ENCODE results near the gene CLN3.
A peak's percentile ranks its signal among the peaks of the same experiment; 100 is the strongest.
"Not testable (repeated sequence)": the region's sequence is repeated elsewhere in the genome, so short reads cannot be mapped to it uniquely, and the experiment has no call there.

The CLN3 gene

GRCh38 chr16:28491970-28492474 is at the start of gene CLN3:
Gene CLN3 (minus strand): TSS chr16:28492074. CDS start chr16:28491759, 315 bp downstream.
- DNase-seq, result peak; percentile 94

- no peak for DNase-seq
Measured at GRCh38 chr16:28540346-28540745, 48.5 kb upstream of the CLN3 start.

GRCh38 chr16:28538733-28539596 is 47.1 kb upstream of the CLN3 start, which contains the start of gene NUPR1:
Gene NUPR1 (minus strand): TSS chr16:28538974. CDS start chr16:28538907, 67 bp downstream.
- no peak for DNase-seq

GRCh38 chr16:28537964-28538732 is 46.3 kb upstream of the CLN3 start:
- no peak for DNase-seq

- DNase-seq, result peak; percentile 12
Measured at GRCh38 chr16:28537076-28537475, 45.2 kb upstream of the CLN3 start.

- DNase-seq, result no peak
Measured at GRCh38 chr16:28534542-28535373, 42.9 kb upstream of the CLN3 start.

- DNase-seq, result no peak
Measured at GRCh38 chr16:28532940-28533647, 41.2 kb upstream of the CLN3 start.

- no peak for DNase-seq
Measured at GRCh38 chr16:28531777-28532744, 40.2 kb upstream of the CLN3 start.

GRCh38 chr16:28529124-28529523 is 37.2 kb upstream of the CLN3 start:
- DNase-seq, result no peak

GRCh38 chr16:28528463-28528867 is 36.6 kb upstream of the CLN3 start:
- no peak for DNase-seq

- no peak for DNase-seq
Measured at GRCh38 chr16:28527985-28528384, 36.1 kb upstream of the CLN3 start.

- DNase-seq, result not testable (repeated sequence)
Measured at GRCh38 chr16:28527100-28527785, 35.4 kb upstream of the CLN3 start.

- no peak for DNase-seq
Measured at GRCh38 chr16:28526201-28527099, 34.6 kb upstream of the CLN3 start.

GRCh38 chr16:28524681-28525171 is 32.9 kb upstream of the CLN3 start:
- DNase-seq, result no peak

- no peak for DNase-seq
Measured at GRCh38 chr16:28522792-28523191, 30.9 kb upstream of the CLN3 start.

GRCh38 chr16:28521436-28521835 is 29.6 kb upstream of the CLN3 start:
- DNase-seq, result no peak

- no peak for DNase-seq
Measured at GRCh38 chr16:28520672-28521071, 28.8 kb upstream of the CLN3 start.

GRCh38 chr16:28514246-28514645 is 22.4 kb upstream of the CLN3 start:
- DNase-seq, result no peak

All from NCI-H1694 treated with DMSO at 0.1 percent for 48 hours (cell line).